Measurements from ENCODE around the gene PAPLN. TPM values are rescaled to one million over a fixed set of nuclear protein-coding genes. Genes with fewer than 3 reads are reported as not detected.

Gene PAPLN
- total RNA-seq, 4 donors from 2014 or later: 8.1 to 27.2 (median 12.7) TPM

GRCh38 chr14:73211251-73212040 is 25.9 kb upstream of the PAPLN start:
- Histone ChIP-seq H3K36me3 (peaks cover 0 to 98% (median 0%) of the 10 kb centered on the region in 3 donors), H3K27me3 (no peaks in the 10 kb centered on the region), H3K9me3 (no peaks in the 10 kb centered on the region), H3K4me1 (no peaks in the 10 kb centered on the region), H3K27ac (no peak overlapping the region), H3K4me3 (no peak overlapping the region)
- no peak for TF ChIP-seq CTCF (IDR thresholded peaks at IDR 0.05)
- no peak for TF ChIP-seq POLR2A (IDR thresholded peaks at IDR 0.05)
- no peak for DNase-seq

- Histone ChIP-seq H3K9me3 (no peaks in the 10 kb centered on the region), H3K36me3 (peaks cover 0 to 97% (median 0%) of the 10 kb centered on the region in 3 donors), H3K4me1 (no peaks in the 10 kb centered on the region), H3K27ac (no peak overlapping the region), H3K4me3 (no peak overlapping the region), H3K27me3 (no peaks in the 10 kb centered on the region)
- TF ChIP-seq CTCF (IDR thresholded peaks at IDR 0.05): no peak
- no peak for TF ChIP-seq POLR2A (IDR thresholded peaks at IDR 0.05)
- no peak for DNase-seq
Observed at GRCh38 chr14:73216030-73216429, 21.3 kb upstream of the PAPLN start.

- Histone ChIP-seq H3K9me3 (no peaks in the 10 kb centered on the region), H3K27me3 (no peaks in the 10 kb centered on the region), H3K4me1 (no peaks in the 10 kb centered on the region), H3K4me3 (no peak overlapping the region), H3K36me3 (peaks cover 0 to 97% (median 0%) of the 10 kb centered on the region in 3 donors), H3K27ac (no peak overlapping the region)
- no peak for TF ChIP-seq POLR2A (IDR thresholded peaks at IDR 0.05)
- no peak for TF ChIP-seq CTCF (IDR thresholded peaks at IDR 0.05)
- DNase-seq: no peak
Observed at GRCh38 chr14:73217411-73217810, 19.9 kb upstream of the PAPLN start.

GRCh38 chr14:73220061-73220460 is 17.2 kb upstream of the PAPLN start:
- DNase-seq: no peak
- no peak for TF ChIP-seq CTCF (IDR thresholded peaks at IDR 0.05)
- no peaks in the 10 kb centered on the region for H3K4me1 ChIP-seq
- no peak overlapping the region for H3K4me3 ChIP-seq
- no peaks in the 10 kb centered on the region for H3K27me3 ChIP-seq
- H3K27ac ChIP-seq: no peak overlapping the region
- peaks cover 0 to 78% (median 0%) of the 10 kb centered on the region in 3 donors for H3K36me3 ChIP-seq
- H3K9me3 ChIP-seq: no peaks in the 10 kb centered on the region

- TF ChIP-seq POLR2A (IDR thresholded peaks at IDR 0.05) (no peak), CTCF (IDR thresholded peaks at IDR 0.05) (no peak)
- H3K9me3 ChIP-seq: no peaks in the 10 kb centered on the region
- H3K36me3 ChIP-seq: peaks cover 0 to 73% (median 0%) of the 10 kb centered on the region in 3 donors
- H3K27me3 ChIP-seq: no peaks in the 10 kb centered on the region
- no peaks in the 10 kb centered on the region for H3K4me1 ChIP-seq
- H3K27ac ChIP-seq: no peak overlapping the region
- H3K4me3 ChIP-seq: no peak overlapping the region
- DNase-seq: no peak
Observed at GRCh38 chr14:73220634-73221033, 16.7 kb upstream of the PAPLN start.
